Middle frontal gyrus (tissue), 1 donor: ENCODE results near the gene MNAT1.
A peak's percentile ranks its signal among the peaks of the same experiment; 100 is the strongest.

Experiments used
- DNase-seq: peaks from one replicate; pipeline ENCODE4 v3.0.0-alpha.2; 2015; ENCODE audit warnings: low spot score; ENCODE audit errors: extremely low spot score

Gene MNAT1

GRCh38 chr14:60965402-60965801 lies 230.8 kb downstream of the MNAT1 start:
- DNase-seq, result no peak

- DNase-seq, result no peak
These were observed 233.5 kb downstream of the MNAT1 start for GRCh38 chr14:60968099-60968498.

GRCh38 chr14:60968671-60969070 lies 234.1 kb downstream of the MNAT1 start:
- no peak for DNase-seq

- DNase-seq, result no peak
These were observed 235.6 kb downstream of the MNAT1 start for GRCh38 chr14:60970146-60970545.

- DNase-seq, result no peak
These were observed 236.7 kb downstream of the MNAT1 start for GRCh38 chr14:60971271-60971670.

- no peak for DNase-seq
These were observed 237.7 kb downstream of the MNAT1 start for GRCh38 chr14:60972295-60972694.

- no peak for DNase-seq
These were observed 238.5 kb downstream of the MNAT1 start for GRCh38 chr14:60973070-60973469.

- DNase-seq, result no peak
These were observed 239.6 kb downstream of the MNAT1 start for GRCh38 chr14:60974090-60974651.

GRCh38 chr14:60975551-60975950 lies 241.0 kb downstream of the MNAT1 start:
- DNase-seq, result no peak

- no peak for DNase-seq
These were observed 243.3 kb downstream of the MNAT1 start for GRCh38 chr14:60977847-60978246.

- DNase-seq, result peak; percentile 84
These were observed 246.5 kb downstream of the MNAT1 start, which contains the start of the genes SLC38A6 and TRMT5 for GRCh38 chr14:60980811-60981632. TSS of gene SLC38A6 (plus strand) at chr14:60981245. CDS start at chr14:60981278, 33 bp downstream. TSS of gene TRMT5 (minus strand) at chr14:60981079. CDS start at chr14:60980973, 106 bp downstream.

- DNase-seq, result no peak
These were observed 247.3 kb downstream of the MNAT1 start for GRCh38 chr14:60981633-60982455.

- DNase-seq, result no peak
These were observed 249.6 kb downstream of the MNAT1 start for GRCh38 chr14:60984196-60984595.

- DNase-seq, result no peak
These were observed 251.9 kb downstream of the MNAT1 start for GRCh38 chr14:60986500-60986899.

GRCh38 chr14:60989599-60989998 lies 255.0 kb downstream of the MNAT1 start:
- DNase-seq, result no peak

GRCh38 chr14:60998617-60999016 lies 264.1 kb downstream of the MNAT1 start:
- DNase-seq, result no peak

GRCh38 chr14:60999536-60999935 lies 265.0 kb downstream of the MNAT1 start:
- DNase-seq, result no peak

GRCh38 chr14:61003571-61003970 lies 269.0 kb downstream of the MNAT1 start:
- DNase-seq, result no peak

GRCh38 chr14:61019537-61019936 lies 285.0 kb downstream of the MNAT1 start:
- no peak for DNase-seq
